Stimulated activated CD8-positive, alpha-beta memory T cell treated with anti-CD3 and anti-CD28 coated beads, Interleukin-12 subunit alpha, Interleukin-12 subunit beta, amount 100 ng/mL, for 24 hours (primary cell): ENCODE data around the gene FAF1.

Experiments
- DNase-seq: peaks from one replicate; pipeline ENCODE4 v3.0.0-alpha.2; 2020; ENCODE audit errors: extremely low read depth

Gene FAF1

GRCh38 chr1:50634251-50634650 lies 325.8 kb downstream of the FAF1 start:
- DNase-seq: no peak

- no peak for DNase-seq
Measured at GRCh38 chr1:50633465-50633864, 326.6 kb downstream of the FAF1 start.

GRCh38 chr1:50631161-50631560 lies 328.9 kb downstream of the FAF1 start:
- no peak for DNase-seq

GRCh38 chr1:50622259-50622658 lies 337.8 kb downstream of the FAF1 start:
- DNase-seq: no peak

- DNase-seq: no peak
Measured at GRCh38 chr1:50620680-50621329, 339.3 kb downstream of the FAF1 start.

- no peak for DNase-seq
Measured at GRCh38 chr1:50615036-50615750, 344.9 kb downstream of the FAF1 start.

GRCh38 chr1:50611675-50612074 lies 348.4 kb downstream of the FAF1 start:
- no peak for DNase-seq

- no peak for DNase-seq
Measured at GRCh38 chr1:50610563-50610962, 349.5 kb downstream of the FAF1 start.

GRCh38 chr1:50609508-50609907 lies 350.6 kb downstream of the FAF1 start:
- DNase-seq: no peak

- DNase-seq: no peak
Measured at GRCh38 chr1:50605186-50605875, 354.7 kb downstream of the FAF1 start.

GRCh38 chr1:50604580-50604979 lies 355.5 kb downstream of the FAF1 start:
- no peak for DNase-seq

- no peak for DNase-seq
Measured at GRCh38 chr1:50603274-50604271, 356.5 kb downstream of the FAF1 start.

GRCh38 chr1:50599546-50599945 lies 360.5 kb downstream of the FAF1 start:
- no peak for DNase-seq

- DNase-seq: no peak
Measured at GRCh38 chr1:50595874-50596273, 364.2 kb downstream of the FAF1 start.

GRCh38 chr1:50593515-50593914 lies 366.6 kb downstream of the FAF1 start:
- no peak for DNase-seq

- DNase-seq: no peak
Measured at GRCh38 chr1:50591598-50591997, 368.5 kb downstream of the FAF1 start.

GRCh38 chr1:50582346-50582745 lies 377.7 kb downstream of the FAF1 start:
- no peak for DNase-seq

- no peak for DNase-seq
Measured at GRCh38 chr1:50570066-50570468, 390.0 kb downstream of the FAF1 start.

GRCh38 chr1:50568782-50569181 lies 391.3 kb downstream of the FAF1 start:
- no peak for DNase-seq

GRCh38 chr1:50566405-50566804 lies 393.7 kb downstream of the FAF1 start:
- no peak for DNase-seq

GRCh38 chr1:50564417-50564816 lies 395.6 kb downstream of the FAF1 start:
- DNase-seq: no peak

- no peak for DNase-seq
Measured at GRCh38 chr1:50562106-50562505, 398.0 kb downstream of the FAF1 start.
